GM12872 (cell line): Measurements from ENCODE around the gene TLR4.

Source experiments
- CTCF ChIP-seq: IDR thresholded peaks from 3 replicates; pipeline ENCODE4 v1.5.1; 2011; ENCODE audit warnings: low read depth, mild to moderate bottlenecking, low read length, moderate library complexity; ENCODE audit not compliant: insufficient read depth

TLR4 gene

GRCh38 chr9:117745598-117745997, 41.4 kb downstream of the TLR4 start:
- no peak for TF ChIP-seq CTCF

DNA sequence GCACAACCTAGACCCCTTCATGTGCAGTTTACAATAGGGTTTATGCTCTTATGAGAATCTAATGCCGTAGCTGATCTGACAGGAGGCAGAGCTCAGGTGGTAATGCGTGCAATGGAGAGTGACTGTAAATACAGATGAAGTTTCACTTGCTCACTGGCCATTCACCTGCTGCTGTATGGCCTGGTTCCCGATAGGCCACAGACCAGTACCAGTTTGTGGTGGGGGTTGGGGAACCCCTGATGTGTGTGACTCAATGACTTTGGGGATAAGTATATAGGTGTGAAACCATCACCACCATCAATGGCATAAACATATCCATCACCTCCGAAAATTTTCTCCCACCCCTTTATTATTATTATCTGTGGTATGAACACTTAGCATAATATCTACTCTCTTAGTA, 42.1 kb downstream of the TLR4 start:
- no peak for TF ChIP-seq CTCF

DNA sequence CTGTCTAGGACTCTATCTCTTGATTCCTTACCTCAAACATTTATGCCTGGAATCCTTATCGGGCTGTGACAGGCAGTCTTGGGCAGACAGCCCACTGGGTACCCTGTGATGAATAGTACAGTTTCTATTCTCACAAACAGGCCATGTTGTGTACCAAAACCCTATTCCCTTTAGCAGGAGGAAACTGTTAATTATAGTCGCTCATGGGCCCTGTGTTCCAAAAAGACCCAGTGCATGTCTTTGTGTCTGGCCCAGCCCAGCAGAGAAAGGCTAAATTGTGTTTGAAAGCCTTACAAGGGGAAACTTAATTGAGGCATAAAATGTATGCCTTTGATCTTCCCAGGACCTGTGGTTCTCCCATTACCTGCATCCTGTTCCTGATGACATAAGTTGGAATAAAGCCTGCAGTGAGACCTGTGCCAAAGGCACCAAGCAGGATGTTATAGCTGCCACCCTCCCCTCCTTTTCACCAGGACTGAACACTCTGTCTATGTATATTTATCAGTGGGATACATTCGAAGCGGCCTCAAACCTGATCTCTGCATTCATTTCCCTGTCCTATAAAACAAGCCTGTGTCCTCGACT, 43.3 kb downstream of the TLR4 start:
- TF ChIP-seq CTCF: no peak

DNA sequence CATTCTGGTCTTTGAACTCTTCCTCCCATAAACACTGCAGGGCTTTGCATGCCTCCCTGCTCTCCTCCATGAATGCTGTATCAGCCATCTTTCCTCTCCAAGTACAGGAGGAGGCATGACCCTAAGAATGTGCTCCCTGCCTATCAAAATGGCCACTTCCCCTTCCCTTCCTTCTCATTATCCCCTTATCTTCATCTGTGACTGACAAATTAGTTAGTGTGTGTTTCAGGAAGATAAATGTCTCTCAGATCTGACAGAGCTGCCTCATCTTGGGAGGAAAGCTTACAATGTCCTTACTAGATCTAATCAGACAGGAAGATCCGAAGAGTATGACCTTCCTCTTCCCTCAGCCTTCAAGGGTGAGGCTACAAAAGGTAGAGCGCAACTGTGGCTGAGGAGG, 46.2 kb downstream of the TLR4 start:
- TF ChIP-seq CTCF: no peak

DNA sequence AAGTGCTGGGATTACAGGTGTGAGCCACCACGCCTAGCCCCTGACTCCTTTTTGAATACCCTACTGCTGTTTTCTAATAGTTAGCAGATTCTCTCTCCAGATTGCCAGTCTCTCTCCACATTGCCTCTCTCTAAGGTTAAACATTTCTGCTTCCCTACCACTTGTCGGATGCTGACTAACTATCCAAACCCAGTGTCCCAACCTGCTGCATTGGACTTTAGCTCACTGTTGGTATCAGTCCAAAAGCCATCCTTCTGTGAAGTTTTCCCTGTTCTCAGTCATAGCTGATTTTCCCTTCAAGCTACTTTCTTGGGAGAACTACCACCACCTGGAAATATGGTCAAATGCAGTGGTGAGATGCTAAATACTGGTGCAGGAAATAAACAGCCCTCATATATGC, 48.7 kb downstream of the TLR4 start:
- no peak for TF ChIP-seq CTCF

- TF ChIP-seq CTCF: no peak
Observed at GRCh38 chr9:117757561-117758190, 53.5 kb downstream of the TLR4 start.

DNA sequence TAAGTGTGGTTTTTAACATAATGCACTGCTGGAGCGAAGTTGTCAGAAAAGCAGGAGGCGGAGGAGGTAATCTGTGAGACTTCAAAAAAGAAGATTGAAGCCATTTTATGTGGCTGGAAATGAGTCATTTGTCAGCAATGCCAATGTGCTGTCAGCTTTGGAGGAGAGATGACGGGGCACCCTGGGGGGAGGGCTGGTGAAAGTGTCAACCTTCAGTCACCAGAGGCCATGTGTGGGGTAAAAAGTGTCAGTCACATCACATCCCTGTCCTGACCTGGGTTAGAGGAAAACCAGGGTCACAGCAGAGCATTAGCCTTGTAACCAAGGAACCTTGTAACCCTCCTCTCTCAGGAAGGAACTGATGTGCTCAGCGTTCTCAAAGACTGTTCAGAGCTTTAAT, 59.1 kb downstream of the TLR4 start:
- no peak for TF ChIP-seq CTCF
